HCEC 1CT (cell line): ENCODE results near the gene TINCR.
A peak's percentile ranks its signal among the peaks of the same experiment; 100 is the strongest.
"Not testable (repeated sequence)": the region's sequence is repeated elsewhere in the genome, so short reads cannot be mapped to it uniquely, and the experiment has no call there.

Experiments used
- DNase-seq: peaks from one replicate; pipeline ENCODE4 v3.0.0-alpha.2; 2017

Gene TINCR

DNA sequence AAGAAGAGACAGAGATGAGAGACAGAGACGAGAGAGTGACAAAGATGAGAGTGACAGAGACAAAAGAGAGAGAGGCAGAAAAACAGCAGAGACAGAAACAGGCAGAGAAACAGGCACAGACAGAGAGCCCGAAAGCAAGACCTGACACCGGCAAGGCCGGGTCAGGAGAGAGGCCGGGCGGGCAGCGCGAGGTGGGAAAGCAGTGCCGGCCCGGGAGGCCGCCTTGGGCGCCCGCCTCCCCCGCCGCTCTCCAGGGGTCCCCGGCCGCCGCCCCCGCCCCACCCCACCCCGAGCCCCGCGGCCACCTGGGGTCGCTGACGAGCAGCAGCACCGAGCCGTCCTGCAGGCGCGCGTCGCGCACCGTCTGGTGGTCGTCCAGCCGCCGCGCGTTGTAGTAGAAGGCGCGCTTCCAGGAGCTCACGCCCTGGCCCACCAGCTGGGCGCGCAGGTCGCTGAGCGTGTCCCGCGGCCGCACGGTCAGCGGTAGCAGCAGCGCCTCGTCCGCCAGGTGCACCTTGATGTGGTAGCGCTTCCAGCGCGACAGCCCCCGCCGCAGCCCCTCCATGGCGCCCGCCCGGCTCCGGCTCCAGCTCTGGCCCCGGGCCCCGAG lies at the start of gene TINCR:
TSS of gene TINCR (minus strand) at position 594 of the 610 bp plus-strand sequence.
- no peak for DNase-seq

- no peak for DNase-seq
Measured at GRCh38 chr19:5617080-5617479, 49.3 kb upstream of the TINCR start.

GRCh38 chr19:5615756-5616327 lies 48.1 kb upstream of the TINCR start:
- peak; percentile 20 for DNase-seq

- DNase-seq: no peak
Measured at GRCh38 chr19:5612891-5613865, 45.4 kb upstream of the TINCR start.

GRCh38 chr19:5609881-5610448 lies 42.2 kb upstream of the TINCR start:
- DNase-seq: no peak

GRCh38 chr19:5608766-5609165 lies 41.0 kb upstream of the TINCR start:
- not testable (repeated sequence) for DNase-seq

DNA sequence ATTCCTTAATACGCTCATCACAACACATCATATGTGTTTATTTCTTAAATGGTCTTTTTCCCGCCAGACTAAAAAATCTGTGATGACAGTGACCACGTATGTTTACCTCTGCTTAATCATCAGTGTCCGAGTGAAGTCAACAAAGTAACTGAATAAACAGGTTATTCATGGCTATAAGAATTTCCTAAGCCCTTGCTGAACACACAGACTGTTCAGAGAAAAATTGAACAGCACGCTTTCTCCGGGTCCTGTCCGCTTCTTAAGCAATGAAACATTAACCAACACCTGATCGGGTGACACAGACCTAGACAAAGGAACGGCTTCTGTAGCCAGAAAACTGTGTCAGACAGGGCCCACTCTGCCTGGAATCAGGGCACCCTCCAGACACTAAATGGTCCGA lies 40.5 kb upstream of the TINCR start:
- no peak for DNase-seq

DNA sequence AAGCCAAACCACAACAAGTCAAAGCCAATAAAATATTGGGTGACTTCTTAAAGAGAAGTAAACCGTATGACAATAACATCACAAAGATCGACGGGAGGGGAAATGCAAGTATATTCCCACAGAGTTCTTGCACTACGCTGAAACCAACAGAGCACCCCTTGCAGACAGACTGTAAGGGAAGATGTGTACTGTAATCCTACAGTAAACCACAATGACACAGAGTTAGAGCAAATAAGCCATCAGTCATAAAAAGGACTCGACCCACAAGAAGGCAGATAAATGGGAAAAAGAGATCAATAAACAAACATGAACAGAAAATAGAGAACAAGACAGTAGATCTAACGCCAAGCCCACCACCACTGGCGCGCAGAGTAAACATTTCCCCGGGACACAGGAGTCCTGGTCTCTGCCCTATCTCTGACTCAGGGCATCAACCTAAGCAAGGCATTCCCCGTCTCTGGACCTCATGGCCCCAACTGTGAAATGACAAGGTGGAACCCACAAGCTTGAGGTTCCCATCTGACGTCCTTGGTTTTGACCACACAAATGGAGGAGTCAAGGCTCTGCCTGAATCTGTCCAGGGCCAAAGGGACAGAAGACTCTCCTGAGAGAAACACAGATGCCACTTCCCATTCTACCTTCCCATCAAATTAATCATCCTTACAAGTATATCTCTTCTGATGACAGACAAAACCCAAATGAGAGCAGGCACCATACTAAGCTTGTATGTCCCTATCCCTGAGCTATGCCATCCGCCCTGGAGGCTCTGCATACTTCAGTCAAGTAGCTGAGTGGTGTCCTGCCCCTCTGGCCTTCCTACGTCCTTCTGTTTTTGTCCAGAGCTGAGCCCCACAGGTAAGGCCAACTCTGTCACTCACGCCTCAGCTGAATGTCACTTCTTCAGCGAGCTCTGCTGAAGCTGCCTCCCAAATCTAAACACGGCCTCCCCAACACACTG lies 39.8 kb upstream of the TINCR start:
- DNase-seq: no peak

DNA sequence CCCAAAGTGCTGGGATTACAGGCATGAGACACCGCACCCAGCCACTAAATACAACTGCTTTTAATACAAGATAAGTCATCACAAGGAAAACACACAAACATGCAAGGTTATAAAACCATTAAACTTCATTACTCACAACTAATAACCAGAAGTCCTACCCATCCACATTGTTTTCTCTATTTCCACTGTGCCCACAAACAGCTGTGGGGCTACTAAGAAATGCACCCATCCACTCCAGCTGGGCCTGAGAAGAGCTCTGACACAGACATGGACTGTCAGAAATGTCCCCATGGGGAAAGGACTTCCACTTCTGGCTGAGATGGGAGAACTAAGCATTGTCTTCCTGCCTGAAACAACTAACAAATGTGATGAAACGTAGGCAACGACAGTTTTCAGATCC lies 37.6 kb upstream of the TINCR start:
- DNase-seq: no peak

- no peak for DNase-seq
Measured at GRCh38 chr19:5603626-5604025, 35.9 kb upstream of the TINCR start.

GRCh38 chr19:5600797-5601196 lies 33.0 kb upstream of the TINCR start:
- DNase-seq: no peak

DNA sequence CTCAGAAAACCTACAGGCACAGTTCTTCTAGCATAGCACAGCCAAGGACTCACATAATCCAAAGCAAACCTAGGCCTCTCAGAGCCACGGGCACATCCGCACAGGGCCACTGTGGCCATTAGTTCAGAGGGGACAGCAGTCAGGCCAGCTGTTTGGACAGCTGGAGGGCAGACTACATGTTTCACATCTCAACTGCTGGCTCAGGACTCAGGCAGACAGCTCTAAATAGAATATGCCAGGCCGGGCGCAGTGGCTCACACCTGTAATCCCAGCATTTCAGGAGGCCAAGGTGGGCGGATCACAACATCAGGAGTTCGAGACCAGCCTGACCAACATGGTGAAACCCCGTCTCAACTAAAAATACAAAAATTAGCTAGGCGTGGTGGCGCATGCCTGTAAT lies 28.0 kb upstream of the TINCR start:
- no peak for DNase-seq

DNA sequence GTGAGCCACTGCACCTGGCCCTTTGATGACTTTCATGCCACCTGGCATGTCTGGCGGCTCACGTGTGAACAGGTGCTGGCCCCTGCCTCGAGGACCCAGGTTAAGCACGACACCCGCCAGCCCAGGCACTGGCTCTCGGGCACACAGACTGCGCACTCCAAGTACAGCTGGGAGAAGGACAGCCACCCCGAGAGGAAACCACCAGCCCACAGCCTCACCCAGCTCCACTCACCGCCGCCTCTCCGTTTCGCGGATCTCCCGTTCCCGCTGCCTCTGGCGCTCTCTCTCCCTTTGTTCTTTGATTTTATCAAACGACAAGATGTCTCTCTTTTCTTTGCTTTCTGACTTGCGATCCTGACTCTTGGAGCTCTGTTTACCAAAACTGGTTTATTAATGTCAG lies 27.4 kb upstream of the TINCR start:
- no peak for DNase-seq

- DNase-seq: no peak
Measured at GRCh38 chr19:5594521-5594950, 26.8 kb upstream of the TINCR start.

GRCh38 chr19:5593343-5594255 lies 25.8 kb upstream of the TINCR start:
- DNase-seq: no peak

DNA sequence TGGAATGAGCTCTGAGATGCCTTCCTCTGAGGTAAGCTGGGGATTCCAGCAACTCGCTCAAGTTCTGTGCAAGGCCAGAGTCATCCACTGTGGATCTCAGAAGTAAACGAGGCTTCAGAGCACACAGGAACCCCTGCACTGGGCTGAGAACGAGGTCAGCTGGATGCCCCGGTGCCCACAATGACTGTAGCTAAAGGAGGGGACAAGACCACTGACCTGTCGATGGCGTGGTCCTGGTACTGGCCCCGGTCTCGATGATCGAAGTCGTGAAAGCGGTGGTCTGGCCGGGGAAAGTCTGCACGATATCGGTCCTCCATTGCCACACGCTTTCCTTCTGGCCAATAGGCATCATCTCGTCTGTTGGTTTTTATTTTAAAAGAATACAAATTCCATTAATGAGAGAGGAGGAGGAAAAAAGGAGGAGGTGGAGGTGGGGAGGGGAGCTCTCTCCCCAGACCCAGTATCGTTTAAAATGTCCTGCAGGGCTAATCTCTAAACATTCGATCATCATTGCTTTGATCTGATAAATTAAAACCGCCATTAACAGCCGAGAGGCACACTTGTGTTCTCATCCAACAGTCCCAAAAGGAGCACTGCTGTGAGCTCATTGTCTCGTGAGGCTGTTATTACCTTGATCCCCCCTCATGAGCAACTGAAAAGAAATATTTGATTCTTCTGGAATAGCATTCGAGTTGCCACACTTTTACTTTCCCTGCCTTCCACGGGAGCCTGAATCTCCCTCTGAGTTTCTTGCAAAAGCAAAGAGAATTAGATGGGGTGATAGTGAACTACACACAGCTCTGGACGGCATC lies 25.0 kb upstream of the TINCR start:
- DNase-seq: no peak

DNA sequence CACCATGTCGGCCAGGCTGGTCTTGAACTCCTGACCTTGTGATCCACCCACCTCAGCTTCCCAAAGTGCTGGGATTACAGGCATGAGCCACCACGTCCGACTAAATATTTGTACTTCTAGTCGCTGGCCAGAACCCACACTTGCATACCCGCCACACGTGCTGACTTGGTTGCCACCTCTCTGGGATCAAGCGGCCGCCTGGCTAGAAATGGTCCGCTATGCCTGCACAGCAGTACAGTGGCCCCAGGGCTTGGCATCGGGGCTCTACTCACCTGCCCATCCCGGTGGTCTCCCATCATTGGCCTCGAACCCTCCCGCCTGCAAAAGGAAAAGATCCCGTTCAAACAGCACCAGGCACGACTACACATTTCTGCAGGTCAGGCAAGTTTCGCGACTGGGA lies 23.7 kb upstream of the TINCR start:
- DNase-seq: no peak

- DNase-seq: no peak
Measured at GRCh38 chr19:5590865-5591154, 23.1 kb upstream of the TINCR start.

DNA sequence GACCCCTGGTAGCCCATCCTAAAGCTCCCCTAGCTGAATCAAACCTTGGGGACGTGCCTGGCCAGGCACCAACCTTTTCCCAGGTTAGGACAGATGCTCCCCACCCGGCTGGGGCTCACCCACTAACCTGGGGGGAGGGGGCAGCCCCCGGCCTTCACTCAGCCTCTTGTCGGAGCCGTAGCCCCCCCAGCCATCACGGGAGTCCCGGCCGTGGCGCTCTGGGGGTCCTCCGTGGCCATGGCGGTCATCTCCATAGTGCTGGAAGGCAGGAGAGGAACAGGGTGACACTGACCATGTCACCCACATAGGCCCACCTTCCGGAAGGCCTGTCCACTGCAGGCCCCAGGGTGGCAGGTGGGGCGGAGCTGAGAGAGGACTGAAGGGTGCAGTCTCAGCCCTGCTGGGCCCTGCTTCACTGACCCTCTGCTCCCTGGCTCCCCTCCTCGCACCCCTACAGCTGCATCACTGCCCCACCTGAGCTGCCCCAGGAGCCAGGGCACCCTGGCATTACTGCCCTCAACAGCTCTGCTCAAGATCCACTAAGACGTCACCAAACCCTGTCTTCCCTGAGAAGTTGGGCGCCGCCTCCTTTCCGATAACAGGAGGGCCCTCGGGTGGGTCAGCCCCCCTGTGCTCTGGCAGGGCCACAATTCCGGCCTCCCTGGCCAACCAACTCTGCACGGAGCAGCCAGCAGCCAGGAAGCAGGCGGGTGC lies 22.6 kb upstream of the TINCR start:
- no peak for DNase-seq
